Right lobe of liver (tissue), 4 donors: ENCODE data around the gene RMP24.
"Not testable (repeated sequence)": the region's sequence is repeated elsewhere in the genome, so short reads cannot be mapped to it uniquely, and the experiment has no call there.

Experiments
- CTCF ChIP-seq, 4 donors: fragments of 200-600 bp in 3 of 4; fragments of 450-650 bp in 1 of 4; IDR thresholded peaks; one replicate each; pipeline versions ENCODE4 v1.5.1 to v1.8.0; 2016 to 2022; ENCODE audit warnings: antibody characterized with exemption in 4 of 4, mild to moderate bottlenecking in 2 of 4
- POLR2A ChIP-seq: fragments of 450-650 bp; IDR thresholded peaks from one replicate; pipeline ENCODE4 v1.6.1; 2017; ENCODE audit warnings: antibody characterized with exemption, mild to moderate bottlenecking
- donor health status: DM: no; HTN: no; CAD: no.
- donor health status: DM: no; HTN: no; CAD: no.
- donor health status: DM: no; HTN: yes; CAD: no.

- TF ChIP-seq CTCF (IDR thresholded peaks at IDR 0.05); POLR2A: not testable (repeated sequence)
These were observed 4.6 kb upstream of the RMP24 start for GRCh38 chr18:35967866-35968265.
